ENCODE measurements around the gene SPHK2. TPM values are rescaled to one million over a fixed set of nuclear protein-coding genes. Genes with fewer than 3 reads are reported as not detected.

The SPHK2 gene
- total and polyA plus RNA-seq, 2 of the 8 experiments (the other 6 are each of a cell fraction or from before 2014, with no cell fraction given): 43.9 to 60.9 TPM

DNA sequence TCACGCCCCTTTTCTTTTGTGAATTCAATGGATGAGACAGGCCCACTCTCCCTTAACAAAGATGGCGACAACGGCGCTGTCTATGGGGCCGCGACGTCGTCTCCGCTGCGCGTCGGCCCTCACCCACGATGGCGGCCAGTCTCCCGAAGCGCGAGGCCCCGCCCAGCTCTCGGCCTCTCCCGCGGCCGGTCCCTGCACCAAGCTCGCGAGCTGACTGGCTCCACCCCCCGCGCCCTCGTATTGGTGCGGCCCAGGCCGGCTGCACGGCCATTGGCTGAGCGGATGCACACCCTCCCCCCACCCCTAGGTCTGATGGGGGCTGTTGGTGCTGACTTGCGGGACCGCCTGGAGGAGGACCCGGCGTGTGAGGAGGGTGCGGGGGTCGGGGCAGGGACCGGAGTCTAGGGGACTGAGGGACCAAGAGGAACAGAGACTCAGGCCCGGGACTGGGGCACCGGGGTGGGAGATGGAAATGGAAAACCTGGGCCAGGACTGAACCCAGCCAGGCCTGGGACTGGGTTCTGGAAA lies 4.8 kb downstream of the SPHK2 start (continued):
- TF ChIP-seq RNF2 (IDR thresholded peaks at IDR 0.05; ENCODE audit: borderline replicate concordance, low read depth, low read length, missing control alignments, poor library complexity, severe bottlenecking) (no peak), KDM4A (IDR thresholded peaks at IDR 0.05; ENCODE audit: low read depth, low read length, severe bottlenecking) (peak; percentile 32), BCL11A (IDR thresholded peaks at IDR 0.05; ENCODE audit: low read depth in 2 of 2, low read length in 2 of 2) (no peak), CREB1 (IDR thresholded peaks at IDR 0.05) (peak; percentile 95), POLR2A (IDR thresholded peaks at IDR 0.05; ENCODE audit: control extremely low read depth in 1 of 2, low read depth in 2 of 2, low read length in 2 of 2) (no peak; a peak in 1 of 3 replicates)

All from H1 (cell line).